Adrenal gland (tissue), 5 donors: ENCODE results near the gene CNDP1.

Experiments
- POLR2A ChIP-seq, 2 donors: fragments of 450-650 bp; IDR thresholded peaks; one replicate each; pipeline ENCODE4 v1.6.1; 2017; ENCODE audit warnings: antibody characterized with exemption in 2 of 2, mild to moderate bottlenecking in 2 of 2, moderate library complexity in 1 of 2
- TF ChIP-seq, protein P1 (sequence below), 6 experiments: fragments of 450-650 bp in 4 of 6; fragments of 200-600 bp in 2 of 6; sonication (generic) in 1 of 6; IDR thresholded peaks; 1 replicate in 5 of 6; 2 replicates in 1 of 6; pipeline versions ENCODE4 v1.5.1 to v1.8.0; 2016 to 2021; ENCODE audit warnings: antibody characterized with exemption in 6 of 6, mild to moderate bottlenecking in 2 of 6, moderate library complexity in 1 of 6
- donor health status: DM: no; HTN: no; CAD: no.

GRCh38 chr18:74497778-74498177 lies 36.5 kb upstream of the CNDP1 start:
- TF ChIP-seq, protein P1, sequence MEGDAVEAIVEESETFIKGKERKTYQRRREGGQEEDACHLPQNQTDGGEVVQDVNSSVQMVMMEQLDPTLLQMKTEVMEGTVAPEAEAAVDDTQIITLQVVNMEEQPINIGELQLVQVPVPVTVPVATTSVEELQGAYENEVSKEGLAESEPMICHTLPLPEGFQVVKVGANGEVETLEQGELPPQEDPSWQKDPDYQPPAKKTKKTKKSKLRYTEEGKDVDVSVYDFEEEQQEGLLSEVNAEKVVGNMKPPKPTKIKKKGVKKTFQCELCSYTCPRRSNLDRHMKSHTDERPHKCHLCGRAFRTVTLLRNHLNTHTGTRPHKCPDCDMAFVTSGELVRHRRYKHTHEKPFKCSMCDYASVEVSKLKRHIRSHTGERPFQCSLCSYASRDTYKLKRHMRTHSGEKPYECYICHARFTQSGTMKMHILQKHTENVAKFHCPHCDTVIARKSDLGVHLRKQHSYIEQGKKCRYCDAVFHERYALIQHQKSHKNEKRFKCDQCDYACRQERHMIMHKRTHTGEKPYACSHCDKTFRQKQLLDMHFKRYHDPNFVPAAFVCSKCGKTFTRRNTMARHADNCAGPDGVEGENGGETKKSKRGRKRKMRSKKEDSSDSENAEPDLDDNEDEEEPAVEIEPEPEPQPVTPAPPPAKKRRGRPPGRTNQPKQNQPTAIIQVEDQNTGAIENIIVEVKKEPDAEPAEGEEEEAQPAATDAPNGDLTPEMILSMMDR (IDR thresholded peaks at IDR 0.05) = no peak
- no peak for TF ChIP-seq POLR2A (IDR thresholded peaks at IDR 0.05)
